GM18873 (cell line): ENCODE results near the gene PSMA6.
A peak's percentile ranks its signal among the peaks of the same experiment; 100 is the strongest.
"Not testable (repeated sequence)": the region's sequence is repeated elsewhere in the genome, so short reads cannot be mapped to it uniquely, and the experiment has no call there.

Source experiments
- ATAC-seq: cut with Tn5 transposase; IDR thresholded peaks from one replicate; pipeline ENCODE4 v1.9.1; 2021; ENCODE audit warnings: mild to moderate bottlenecking, moderate library complexity, moderate number of reproducible peaks; ENCODE audit not compliant: unreplicated experiment, low FRiP score

The PSMA6 gene

DNA sequence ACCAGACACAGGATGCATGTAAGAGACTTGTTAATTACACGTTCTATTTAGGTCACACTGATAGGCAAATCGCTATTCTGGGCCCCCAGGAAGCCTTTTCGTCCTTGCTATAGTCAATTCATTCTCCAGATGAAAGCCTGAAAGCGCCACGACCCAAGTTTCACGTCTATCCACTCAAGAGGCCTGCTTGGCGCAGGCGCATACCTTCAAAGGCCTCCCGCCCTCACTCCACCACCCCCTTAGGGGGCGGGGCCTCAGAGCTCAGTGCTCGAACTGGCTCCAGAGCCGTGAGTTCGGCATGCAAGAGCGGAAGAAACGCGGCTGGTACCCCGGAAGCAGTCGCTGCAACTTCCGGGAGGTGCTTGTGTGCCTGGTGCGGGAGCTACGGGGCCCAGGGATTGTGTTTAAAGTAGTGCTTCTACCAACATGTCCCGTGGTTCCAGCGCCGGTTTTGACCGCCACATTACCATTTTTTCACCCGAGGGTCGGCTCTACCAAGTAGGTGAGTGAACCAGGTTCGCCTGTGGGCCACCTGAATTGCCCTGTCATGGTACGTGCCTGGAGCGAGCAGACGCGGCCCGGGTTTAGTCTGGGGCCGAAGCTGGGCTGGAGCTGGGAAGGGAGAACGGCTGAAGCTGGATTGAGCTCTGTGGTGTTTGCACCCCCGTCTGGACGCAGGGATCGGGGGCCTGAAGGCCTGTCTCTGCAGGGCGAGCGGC lies at the start of gene PSMA6:
TSS of gene PSMA6 (plus strand) at position 332 of the 719 bp plus-strand sequence. CDS start at position 427, 95 bp downstream.
- ATAC-seq, result peak; percentile 89

DNA sequence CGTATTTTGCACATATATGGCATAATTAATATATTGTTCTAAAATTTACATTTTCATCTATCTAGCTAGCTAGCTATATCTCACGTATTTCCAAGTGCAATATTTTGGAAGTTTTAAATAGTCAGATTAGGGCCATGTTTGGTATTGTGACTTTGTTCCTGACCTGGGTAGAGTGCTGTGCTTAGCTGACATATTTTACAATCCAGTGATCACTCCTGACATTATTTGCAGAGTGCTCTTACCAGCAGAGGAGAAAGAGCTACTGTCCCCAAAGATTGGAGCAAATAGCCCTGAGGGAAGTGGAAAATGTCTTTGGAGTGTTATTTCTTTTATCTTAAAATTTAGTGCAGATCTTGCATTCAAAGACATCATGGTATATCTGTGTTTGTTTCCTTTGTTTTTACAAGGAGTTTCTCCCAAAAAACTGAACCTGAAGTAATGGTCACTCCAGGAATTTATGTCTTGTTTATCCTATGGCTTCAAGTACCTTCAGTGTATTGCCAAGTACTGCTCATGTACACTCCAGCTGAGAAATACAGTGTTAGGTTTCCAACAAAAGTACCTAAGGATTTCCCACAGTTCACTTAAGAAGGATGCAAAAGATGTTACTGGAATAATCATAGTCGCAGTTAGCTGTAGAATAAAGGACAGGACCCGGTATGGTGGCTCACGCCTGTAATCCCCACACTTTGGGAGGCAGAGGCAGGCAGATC lies 49.4 kb upstream of the PSMA6 start:
- no peak for ATAC-seq

DNA sequence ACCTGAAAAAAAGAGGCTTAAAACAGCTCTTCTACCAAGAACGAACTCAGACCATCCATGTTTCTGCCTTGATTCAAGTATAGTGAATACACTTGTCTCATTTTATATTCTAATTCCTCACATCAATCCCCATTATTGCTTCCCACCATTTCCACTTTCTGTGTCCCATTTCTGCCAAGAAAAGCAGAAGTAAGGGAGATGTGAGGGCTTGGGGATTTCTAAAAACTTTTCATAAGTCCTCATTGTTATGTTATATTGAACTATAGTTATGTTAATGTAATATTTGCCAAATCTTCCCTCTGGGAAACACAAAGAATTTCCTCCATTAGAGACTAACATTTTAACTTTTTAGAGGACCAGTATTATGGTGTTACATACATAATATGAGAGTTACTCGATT lies 48.2 kb upstream of the PSMA6 start:
- ATAC-seq, result no peak

DNA sequence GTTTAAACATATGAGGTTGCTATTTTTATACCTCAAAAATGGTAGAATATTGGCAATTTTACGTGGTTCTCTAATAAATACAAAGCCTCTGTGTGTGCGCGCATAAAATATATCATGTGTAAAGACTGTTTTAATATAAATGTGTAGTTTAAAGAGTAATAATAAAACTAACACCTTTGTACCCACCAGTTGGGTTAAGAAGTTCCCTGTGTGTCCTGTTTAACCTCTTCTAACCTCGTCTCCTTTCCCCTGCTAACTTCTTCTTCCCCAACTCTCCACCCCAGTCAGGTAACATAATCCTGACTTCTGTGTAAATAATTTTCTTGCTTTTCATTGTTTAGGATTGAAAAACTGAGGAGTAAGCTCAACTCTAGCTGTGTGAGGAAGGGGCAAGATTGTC lies 47.6 kb upstream of the PSMA6 start:
- no peak for ATAC-seq

DNA sequence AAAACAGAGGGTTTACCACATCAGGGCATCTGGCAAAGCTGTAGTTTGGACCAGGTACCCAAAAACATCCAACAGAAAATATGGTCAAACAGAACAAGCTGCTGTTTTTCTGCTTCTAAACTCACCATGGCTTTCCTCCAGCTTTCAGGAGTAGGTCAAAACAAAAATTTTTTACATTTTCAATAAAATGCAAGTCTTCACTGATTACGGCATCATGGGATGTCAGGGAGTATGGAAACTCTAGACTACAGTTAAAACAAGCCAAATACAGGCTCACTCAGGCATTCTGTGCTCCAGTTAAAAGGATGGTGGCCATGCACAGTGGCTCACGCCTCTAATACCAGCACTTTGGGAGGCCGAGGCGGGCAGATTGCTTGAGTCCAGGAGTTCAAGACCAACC lies 47.1 kb upstream of the PSMA6 start:
- no peak for ATAC-seq

DNA sequence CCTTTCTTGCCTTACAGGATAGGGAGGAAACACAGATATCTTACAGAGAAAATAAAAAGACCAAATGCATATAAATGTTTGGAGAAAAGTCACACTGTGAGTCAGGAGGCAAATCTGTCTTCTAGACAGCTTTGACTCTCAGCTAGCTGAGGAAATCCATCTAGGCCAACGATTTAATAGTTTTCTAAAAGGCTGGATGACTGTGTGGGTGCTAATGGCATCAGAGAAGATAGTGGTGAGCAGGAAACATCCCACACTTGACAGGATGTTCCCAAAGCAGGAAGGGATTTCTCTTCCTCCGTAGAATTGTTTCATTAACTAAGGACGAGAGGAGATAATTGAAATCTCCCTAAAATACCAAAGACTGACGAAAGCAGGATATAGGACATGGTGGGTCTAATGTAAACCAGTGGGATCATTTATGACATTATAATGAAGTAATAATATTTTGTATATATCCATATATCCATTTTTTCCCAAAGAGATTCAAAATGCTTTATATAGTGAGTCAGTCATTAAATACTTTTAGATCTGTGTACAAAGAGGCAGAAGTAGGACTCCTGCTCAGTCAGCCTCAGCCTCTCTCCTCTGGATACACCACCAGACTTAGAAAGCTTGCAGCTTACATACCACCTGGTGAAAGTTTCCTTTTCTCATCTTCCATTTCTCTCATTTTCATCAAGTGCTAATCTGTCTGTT lies 44.3 kb upstream of the PSMA6 start:
- no peak for ATAC-seq

DNA sequence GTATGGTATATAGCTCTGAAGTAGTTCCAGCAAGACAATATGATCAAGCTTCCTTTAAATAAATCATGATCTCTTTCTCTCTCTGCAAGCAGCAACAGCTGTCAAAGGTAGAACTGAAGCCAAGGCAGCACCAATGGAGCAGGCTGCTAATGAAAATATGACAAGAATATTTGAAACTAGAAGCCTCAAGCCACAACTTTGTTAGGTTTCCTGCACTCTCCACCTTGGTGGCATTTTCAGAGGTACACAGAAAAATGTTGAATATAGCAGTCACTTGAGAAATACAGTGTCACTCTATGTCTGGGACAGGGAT lies 43.8 kb upstream of the PSMA6 start:
- no peak for ATAC-seq

DNA sequence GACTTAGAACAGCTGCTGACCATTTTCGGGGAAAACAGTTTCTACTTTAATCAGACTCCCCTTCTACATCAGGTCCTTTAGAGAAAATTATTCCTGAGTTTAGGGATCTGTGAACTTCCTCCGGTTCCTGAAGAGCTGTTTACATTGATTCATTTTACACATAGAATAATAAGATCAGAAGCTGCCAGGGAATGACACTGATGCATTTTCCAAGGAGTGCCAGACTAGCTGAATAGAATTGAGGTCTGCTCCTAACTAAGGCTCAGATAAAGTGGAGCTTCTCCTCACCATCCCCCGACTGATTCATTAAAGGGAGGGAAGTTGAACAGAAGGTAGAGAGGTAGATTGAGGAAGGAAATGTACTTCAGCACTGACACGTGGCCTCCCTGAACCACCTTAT lies 41.9 kb upstream of the PSMA6 start:
- no peak for ATAC-seq

DNA sequence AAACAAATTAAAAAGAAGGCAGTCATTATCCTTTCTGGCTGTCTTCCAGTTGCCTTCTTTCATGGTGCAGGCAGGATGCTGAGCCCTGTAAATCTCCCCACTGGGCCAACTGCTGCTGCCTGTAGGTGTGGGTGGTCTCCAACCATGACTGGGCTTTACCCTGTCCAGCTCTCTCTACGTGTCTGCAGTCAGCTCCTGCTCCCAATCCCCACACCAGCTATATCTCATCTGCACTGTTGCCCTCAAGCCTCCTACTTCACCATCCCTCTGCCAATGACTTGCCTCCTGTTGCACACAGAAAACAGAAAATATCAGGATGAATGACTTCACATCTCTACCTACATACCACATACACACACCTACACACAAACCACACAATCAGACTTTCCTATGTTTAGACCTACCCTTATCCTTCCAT lies 39.7 kb upstream of the PSMA6 start:
- ATAC-seq, result no peak

DNA sequence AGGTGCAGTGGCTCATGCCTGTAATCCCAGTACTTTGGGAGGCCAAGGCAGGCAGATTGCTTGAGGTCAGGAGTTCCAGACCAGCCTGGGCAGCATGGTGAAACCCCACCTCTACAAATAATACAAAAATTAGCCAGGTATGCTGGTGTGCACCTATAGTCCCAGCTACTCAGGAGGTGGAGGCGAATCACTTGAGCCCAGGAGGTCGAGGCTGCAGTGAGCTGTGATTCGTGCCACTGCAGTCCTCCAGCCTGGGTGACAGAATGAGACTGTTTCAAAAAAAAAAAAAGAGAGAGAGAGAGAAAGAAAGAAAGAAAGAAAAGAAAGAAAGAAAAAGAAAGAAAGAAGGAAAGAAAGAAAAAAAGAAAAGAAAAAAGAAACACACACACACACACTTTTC lies 39.1 kb upstream of the PSMA6 start:
- not testable (repeated sequence) for ATAC-seq

DNA sequence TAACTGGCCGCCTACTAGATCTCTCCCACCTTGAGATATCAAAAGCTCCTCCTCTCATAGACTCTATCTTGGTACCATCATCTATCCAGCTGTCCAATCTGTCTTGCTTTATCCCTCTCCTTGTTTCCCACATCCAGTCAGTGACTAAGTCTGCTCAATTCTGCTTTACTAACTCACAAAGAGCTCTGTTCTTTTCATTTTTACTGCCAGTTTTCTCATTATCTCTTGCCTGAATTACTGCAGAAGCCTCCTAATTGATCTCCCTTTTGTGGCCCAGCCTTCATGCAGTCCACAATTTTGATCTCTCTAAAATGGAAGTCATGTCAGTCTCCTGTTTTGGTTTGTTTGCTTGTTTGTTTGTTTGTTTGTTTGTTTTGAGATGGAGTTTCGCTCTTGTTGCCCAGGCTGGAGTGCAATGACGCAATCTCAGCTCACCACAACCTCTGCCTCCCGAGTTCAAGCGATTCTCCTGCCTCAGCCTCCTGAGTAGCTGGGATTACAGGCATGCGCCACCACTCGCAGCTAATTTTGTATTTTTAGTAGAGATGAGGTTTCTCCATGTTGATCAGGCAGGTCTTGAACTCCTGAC lies 38.1 kb upstream of the PSMA6 start:
- ATAC-seq, result not testable (repeated sequence)

DNA sequence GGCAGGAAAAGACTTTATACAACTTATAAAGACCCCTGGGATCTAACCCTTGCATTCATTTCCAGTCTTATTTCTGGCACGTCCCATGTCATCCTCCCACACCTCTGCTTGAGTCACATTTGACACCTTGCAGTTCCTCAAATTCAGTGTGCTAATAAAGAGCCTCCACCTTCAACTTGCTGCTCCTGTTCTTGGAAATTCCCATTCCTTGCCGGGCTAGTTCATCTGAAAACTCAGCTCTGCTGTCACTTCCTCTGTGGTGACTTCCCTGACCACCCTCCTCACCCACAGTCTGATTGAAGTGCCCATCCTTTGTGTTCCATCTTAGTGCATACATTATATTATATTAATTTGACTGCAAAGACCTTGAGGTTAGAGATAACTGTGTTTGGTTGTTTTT lies 37.4 kb upstream of the PSMA6 start:
- ATAC-seq, result no peak

DNA sequence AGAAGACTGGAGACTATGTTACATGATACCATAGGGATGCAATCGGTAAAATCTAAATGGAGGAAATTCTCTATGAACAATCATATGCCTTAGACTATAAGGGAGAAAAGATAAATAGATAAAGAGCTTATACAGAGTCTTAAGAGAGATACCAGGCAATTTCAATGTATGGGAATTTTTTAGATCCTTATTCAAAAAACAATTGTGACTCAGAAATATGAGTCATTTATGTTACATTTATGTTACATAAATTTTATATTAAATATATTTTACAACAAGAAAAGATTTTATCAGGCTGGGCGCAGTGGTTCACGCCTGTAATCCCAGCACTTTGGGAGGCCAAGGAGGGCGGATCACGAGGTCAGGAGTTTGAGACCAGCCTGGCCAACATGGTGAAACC lies 36.5 kb upstream of the PSMA6 start:
- no peak for ATAC-seq

DNA sequence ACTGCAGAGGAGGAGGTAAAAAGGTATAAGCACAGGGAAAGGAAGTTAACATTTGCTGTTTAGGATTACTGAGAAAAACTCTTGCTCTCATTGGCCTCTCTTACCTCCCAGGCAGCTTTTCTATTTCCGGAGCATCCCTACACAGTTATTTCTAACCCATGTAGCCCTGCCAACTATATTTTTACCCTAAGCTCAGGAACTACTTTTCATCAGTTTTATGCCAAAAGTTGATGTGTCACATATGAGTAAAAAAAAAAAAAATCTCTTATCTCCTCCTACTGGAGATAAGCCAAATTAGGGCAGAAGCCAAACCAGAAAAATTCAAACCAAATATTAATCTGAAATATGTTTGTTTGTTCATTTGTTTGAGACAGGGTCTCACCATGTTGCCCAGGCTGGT lies 34.4 kb upstream of the PSMA6 start:
- no peak for ATAC-seq

DNA sequence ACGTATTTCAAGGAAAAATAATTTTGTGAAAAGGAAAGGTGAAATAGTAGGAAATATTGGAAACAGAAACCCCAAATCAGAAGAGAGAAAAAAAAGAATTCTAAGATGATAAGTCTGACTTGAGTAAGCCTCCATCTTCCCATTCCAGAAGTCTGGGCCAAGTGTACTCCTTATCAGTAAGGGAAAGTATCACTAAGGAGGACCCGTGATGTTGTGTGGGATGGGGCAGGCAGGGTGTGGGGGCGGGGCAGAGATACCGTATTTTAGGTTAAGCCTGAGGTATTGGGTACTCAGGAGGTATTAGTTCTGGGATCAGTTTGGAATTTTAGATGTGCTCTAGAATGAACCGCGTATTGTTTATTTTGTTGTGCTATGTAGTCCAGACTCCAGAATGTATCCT lies 33.8 kb upstream of the PSMA6 start:
- no peak for ATAC-seq

DNA sequence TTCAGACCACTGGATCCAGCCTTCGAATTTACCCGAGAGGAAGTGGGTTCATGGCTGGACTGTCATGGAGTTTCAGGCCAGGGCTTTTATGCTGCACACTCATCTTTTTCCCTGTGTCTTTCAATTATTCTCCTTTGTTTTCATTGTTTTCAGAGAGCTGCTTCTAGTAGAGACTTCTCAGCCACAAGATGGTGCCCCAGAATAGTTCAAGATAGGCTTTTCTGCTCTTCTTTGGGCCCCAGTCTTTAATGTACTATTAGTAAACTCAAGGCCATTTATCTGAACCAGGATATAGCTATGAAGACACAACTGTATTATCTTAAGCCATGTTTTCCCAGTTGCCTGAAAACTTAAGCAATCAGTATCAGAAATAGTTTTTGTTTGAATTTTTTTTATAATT lies 30.4 kb upstream of the PSMA6 start:
- ATAC-seq, result no peak

DNA sequence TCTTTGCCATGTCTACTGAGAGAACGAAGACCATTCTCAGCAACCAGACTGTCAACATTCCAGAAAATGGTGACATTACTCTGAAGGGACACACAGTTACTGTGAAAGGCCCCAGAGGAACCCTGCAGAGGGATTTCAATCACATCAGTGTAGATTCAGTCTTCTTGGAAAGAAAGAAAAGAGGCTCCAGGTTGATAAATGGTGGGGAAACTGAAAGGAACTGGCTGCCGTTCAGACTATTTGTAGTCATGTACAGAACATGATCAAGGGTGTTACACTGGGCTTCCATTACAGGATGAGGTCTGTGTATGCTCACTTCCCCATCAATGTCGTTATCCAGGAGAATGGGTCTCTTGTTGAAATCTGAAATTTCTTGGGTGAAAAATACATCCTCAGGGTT lies 29.7 kb upstream of the PSMA6 start:
- ATAC-seq, result no peak

DNA sequence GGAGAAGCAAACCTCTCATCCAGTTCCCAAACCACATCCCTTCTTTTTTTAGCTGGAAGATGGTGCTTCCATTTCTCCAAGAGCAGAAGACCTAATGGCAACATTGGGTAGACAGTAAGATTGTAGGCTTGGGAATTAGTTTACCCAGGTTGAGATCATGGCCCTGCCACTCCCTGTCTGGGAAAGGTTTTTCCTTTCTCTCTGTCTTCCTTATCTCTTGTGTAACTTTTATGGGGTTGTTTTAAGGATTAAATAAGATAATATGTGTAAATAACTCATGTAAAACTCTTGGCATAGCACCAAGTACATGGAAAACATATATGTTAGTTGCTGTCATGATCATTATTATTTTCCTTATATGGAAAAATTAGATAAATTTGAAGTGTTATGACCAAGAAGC lies 23.2 kb upstream of the PSMA6 start:
- no peak for ATAC-seq

DNA sequence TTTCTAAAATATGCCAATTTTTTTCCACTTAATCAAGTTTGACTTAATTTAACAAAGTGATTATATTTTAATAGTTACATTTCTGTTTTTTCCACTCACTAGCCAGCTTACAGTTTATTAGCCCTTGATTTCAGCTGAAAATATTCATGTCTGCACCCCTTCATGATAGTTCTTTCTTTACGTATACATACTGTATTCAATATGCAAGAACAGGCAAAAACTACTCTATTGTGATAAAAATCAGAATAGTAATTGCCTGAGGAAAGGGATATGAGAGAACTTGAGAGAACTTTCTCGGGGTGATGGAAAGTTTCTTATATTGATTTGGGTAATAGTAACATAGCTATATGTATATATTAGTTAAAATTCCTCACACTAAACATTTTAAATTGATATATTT lies 17.4 kb upstream of the PSMA6 start:
- no peak for ATAC-seq

DNA sequence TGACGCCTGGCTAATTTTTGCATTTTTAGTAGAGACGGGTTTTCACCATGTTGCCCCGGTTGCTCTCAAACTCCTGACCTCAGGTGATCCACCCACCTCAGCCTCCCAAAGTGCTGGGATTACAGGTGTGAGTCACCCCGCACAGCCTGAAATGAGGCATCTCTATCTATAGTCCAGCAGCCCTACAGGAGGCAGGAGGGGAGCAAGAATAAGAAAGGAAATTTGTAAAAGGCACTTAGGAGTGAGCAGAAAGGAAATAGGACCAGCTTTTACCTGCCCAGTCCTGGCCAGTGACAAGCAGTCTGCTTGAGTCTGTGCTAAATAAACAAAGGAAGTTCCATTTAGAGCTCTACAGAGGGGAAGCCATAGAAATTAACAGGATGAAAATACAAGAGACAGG lies 15.0 kb upstream of the PSMA6 start:
- no peak for ATAC-seq

DNA sequence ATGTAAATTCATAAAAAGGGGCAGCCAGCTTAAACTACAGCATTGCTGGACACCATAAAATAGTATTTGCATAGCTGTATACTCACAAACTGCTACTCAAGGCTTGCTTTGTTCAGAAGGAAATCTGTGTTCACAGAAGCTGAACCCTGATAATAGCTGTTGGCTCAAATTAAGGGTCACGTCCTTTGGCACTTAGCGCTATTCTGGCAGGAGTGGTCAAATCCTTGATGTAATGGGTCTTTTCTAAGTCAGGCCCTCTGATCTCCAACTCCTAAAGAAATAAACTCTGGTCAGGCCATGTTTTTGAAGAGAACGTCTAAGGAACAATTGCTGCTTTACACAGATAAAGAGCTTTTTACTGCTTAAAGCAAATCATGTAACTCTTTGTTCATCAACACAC lies 12.8 kb upstream of the PSMA6 start:
- ATAC-seq, result no peak
